Activated CD4-positive, alpha-beta T cell treated with anti-CD3 and anti-CD28 coated beads, Interleukin-2, Interleukin-6, amounts not matched to agents 100 ng/mL and 50 ng/mL, durations not matched to agents 16 hours and 8 hours (primary cell): Measurements from ENCODE around the gene GSC2.
"Not testable (repeated sequence)": the region's sequence is repeated elsewhere in the genome, so short reads cannot be mapped to it uniquely, and the experiment has no call there.

Source experiments
- DNase-seq: peaks from one replicate; pipeline ENCODE4 v3.0.0-alpha.2; 2020

Gene GSC2

DNA sequence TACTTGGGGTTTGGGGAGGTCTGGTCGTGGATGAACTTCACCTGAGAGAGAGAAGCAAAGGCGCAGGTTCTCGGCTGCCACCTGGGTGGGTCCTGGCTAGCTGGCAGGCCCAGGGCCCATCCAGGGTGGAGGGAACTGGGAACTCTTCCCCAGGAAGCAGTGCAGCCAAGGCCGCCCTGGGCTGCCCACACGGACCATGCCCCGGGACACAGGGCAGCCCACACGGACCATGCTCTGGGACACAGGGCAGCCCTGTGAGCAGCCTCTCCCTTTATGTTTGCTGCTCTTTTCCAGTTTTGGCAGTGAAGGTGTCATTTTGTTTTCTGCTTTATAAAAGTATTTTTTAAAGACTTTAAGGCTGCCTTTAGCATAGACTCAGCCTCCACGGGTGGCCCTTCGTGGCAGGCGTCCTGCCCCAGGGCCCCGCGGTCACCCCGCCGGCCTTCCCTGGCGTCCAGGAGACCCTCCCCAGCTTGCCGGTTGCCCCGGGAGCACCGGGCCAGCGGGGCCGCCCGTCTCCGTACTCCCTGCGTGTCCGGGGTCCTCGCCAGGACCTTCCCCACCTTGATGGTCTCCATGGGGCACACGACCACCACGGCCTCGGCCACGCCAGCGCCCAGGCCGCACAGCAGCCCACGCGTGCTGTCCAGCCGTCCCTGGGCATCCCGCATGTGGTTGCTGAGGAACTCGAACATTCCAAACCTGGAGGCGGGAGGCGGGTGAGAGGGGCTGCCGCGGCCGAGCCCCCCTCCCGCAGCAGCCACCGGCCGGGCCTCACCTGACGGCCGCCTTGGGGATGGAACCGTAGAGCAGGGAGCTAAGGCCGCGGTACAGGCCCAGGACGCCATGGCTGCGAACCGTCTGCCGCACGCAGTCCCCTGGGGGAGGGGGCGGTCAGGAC is 27.3 kb upstream of the GSC2 start:
- no peak for DNase-seq

DNA sequence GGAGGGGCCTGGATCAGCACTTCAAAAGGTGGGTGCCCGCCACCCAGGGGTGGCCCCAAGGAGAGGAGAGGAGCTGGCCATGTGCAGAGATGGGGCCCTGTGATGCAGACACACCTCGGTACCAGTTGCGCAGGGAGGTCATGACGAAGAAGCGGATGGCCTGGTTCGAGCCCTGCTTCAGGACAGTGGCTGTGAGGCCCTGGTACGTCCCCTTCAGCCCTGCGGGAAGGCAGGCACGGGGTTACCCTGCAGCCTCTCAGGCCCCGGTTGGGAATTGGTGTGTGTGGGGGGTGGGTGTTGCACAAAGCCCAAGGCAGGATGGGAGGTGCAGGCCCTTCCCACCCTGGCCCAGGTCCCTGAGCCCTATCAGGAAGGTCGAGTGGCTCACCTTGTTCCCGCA is 26.6 kb upstream of the GSC2 start:
- no peak for DNase-seq

DNA sequence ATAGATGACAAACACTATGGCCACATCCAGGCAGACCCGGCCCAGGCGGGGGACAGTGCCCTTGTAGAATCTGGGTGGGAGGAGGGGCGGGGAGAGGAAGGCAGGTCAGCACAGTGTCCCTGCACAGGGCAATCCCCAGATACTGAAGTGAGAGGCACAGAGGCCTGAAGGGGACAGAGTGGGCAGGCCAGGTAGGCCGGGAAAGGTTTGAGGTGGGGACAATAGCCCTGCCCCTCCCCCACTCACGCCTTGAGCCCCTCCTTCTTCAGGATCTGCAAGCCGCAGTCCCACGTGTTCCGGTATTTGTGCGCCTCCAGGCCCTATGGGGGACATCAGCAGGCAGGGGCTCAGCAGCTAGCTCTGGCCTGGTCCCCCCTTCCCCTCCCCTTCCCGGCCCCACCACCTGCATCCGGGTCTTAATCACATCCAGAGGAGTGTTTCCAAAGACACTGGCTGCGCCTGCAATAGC is 26.1 kb upstream of the GSC2 start:
- no peak for DNase-seq

DNA sequence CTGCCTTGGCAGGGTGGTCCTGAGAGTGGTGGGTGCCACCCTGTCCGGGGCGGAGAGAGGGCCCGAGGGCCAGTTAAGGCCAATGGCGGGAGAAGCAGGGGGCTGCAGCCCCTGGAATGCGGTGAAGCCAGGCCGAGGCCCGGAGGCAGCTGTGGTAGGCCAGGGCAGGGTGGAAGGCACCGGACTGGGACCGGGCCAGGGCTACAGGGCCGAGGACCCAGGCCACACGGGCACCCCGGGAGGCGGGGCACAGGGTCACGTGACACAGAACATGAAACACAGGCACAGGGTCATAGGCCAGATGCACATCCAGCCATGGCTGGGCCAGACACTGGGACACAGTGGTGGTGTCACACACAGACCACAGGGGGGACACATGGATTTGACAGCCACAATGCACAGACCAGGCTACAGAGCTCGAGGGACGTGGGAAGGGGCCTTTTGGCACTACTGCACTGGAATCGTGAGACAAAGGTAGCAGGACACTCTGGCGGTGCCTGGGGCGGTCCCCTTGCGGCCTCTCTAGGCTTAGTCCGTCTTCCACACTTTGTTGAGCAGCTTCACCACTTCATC is 25.6 kb upstream of the GSC2 start:
- no peak for DNase-seq

DNA sequence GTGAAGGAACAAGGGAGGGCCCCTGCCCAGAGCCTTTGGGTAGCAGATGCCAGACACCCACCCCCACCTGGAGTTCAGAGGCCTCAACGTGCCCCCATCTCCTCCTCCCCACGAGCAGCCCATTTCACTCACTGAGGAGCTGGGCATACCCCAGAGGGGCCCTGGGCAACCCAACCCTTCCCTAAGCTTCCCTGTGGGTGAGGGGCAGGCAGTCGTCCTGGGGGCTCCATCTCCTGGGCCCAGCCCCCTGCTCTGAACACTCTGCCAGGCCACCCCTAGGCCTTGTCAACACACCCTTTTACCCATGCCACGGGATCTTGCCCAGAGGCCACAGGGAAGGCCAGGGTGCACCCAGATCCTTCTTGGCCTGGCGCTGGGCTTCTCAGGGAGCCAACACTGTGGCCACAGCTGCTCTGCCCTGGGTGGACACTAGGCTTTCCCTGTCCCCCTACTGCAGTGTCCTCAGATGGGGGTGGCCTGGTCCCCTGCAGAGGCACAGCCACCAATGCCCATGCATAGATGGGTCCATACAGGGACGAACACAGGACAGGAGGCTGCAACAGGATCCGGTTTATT is 25.0 kb upstream of the GSC2 start:
- no peak for DNase-seq

DNA sequence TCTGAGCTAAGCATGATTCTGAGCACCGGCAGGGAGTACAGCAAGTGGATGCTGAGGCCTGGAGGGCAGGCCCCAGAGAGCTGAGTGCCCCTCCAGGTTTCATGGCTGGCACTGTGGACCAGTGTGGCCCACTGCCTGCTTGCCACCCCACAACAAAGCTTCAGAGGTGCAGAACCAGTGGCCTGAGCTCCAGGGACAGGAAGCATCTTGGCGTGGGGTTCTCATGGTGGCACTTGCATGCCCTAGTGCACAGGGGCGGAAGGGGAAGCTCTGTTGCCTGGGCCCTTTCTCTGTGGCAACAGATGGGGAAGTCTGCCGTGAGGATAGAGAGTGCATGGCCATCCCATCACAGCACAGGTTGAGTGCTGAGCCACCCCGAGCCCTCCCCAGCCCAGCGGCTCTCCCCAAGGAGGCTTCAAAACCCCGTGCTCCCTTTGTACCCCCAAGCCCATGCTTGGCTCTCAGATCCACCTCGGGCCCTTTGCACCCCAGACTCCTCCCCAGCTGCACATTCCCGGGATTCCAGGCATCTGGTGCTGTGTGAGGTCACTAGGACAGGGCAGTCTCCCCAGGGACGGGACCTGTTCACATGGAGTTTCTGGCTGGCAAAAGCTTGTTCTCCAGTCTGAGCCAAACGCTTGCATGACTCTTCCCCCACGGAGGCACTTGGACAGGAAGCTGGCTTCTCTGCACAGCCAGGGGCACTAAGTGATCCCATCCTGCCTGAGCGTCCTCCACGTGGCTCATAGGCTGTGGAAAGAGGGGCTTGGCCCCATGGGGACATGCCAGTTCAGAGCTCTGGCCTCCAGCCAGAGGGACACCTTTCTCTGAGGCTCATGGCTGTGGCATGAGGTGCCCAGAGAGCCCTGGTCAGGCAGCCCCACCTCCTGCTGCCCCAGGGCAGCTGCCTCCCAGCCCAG is 24.3 kb upstream of the GSC2 start:
- no peak for DNase-seq

DNA sequence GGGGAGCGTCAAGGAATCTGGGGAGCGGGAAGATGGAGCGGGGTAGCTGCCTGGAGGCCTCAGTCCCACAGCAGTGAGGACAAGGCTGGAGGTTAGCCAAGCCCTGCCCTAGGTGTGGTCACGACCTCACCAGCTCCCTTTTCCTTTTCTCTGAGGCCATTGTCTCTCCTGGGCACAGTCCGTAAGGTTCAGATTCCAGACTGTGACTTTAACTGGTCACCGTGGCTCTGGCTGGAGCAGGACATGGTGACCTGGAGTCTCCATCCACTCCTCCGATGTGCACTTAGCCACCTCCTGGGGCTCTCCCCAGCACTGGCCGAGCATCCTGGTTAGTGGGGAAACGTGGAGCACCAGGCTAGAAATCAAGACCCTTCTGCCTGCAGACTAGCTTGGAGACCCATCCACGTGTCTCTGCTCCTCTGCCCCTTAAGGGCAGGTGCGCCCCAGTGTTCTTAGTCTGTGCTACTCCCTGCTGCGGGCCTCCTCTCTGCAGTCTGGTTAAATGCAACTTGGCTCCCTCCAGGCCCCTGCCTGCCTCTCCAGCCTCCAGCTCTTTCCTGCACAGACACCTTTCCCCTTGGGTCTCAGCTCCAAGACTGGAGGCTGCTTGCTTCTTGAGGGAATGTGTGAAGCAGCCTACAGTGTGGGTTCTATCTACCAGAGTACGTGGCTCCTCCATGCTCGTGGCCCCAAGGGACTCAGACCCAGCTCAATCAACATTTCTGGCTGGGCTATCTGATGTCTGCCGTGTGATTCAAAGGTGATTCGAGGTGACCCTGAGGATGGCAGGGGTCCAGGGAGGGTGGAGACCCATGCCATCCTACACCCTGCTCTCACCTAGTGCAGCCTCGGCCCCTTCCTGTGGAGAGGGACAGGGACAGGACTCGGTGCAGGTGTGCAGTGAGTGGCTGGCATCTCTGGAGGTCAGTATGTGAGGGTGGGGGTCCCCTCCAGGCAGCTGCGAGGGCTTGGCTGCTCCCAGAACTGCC is 23.2 kb upstream of the GSC2 start:
- DNase-seq: no peak

DNA sequence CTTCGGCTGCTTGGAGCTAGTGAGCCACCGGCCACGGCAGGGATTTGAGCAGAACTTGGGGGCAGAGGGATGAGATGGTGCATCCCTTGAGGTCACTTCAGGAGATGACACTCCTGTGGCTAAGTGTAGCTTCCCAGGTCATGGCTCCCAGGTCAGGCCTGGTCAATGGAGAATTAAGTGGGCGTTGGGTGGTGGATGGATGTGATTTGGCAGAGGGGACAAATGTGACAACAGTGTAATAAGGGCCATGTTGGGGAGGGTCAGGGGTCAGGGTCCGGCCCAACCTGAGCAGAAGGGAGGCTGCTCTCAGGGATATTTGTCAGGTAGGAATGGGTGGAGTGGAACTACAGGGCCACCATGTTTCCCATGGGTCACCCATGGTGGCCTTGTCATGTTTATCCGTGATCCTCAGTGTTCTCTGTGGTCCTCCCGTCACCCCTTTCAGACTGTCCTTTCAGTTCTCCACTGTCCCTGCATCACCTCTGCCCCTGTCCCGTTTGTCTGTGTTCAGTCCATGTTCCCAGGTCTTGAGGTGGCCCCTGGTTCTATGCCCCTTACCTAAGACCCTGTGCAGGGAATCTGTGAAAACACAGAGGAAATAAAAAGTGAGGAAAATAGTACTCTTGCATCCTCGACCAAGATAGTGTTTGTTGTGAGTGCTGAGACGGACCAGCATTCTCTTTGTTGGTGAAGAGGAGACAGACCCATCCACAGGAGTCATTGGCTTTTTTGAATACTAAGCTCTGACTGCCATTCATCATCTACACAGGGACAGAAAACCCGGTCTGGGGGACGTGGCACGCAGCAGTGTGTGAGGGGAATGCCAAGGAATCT is 22.3 kb upstream of the GSC2 start:
- no peak for DNase-seq

DNA sequence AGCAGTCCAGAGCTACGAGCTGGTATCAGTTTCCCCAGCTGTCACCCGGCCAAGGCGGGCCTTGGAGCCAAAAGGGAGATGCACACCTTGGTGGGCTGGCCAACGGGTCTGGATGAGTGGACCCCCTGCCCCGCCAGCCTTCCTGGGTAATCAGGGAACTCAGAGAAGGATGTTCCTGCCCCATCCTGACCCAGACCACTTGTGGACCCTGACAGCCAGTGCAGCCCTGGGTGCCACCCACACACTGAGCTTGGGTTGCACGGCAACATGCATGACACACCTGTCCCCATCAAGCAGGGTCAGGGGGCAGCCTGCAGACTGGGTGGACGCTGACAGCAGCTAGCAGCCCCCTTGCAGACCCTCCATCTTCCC is 19.8 kb upstream of the GSC2 start:
- no peak for DNase-seq

DNA sequence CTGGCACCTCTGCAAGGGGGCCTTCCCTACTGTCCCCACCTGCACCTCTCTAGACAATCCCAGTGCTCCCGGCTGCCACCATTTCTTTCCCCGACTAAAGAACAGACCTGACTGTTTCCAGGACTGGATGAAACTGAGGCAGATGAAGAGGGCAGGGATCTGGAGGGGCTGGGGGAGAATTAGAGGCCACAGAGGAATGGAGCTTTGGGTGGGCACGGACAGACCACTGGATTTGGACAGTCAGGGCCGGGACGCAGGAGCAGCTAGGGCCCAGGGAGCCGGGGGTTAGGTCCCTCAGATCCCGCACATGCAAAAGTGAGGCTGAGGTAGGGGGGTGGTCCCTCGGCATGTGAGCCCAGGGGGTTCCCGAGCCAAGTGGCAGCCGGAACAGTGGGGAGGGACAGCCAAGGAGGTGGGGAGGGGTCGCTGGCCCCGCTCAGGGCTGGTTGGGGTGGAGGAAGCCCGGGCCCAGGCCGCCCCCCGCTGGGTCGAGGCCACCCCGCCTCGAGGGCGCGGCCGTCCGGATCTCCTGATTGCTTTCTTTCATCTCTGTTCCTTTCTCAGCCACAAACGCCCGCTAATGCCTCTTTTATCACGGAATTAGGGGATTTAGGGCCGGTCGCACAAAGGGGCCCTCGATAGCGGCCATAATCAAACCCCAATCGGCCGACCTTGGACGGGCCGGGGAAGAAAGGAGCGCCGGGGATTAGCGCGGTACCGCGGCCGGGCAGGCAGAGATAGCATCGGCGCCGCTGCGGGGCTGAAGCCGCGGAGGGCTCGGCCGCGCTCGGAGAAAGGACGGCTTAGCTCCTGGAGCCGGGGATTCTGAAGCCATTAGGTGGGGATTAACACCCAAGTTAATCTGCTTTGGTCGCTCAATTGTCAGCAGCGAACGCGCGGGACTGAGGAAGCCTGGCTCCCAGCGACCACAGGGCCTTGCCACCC is 19.2 kb upstream of the GSC2 start:
- no peak for DNase-seq

DNA sequence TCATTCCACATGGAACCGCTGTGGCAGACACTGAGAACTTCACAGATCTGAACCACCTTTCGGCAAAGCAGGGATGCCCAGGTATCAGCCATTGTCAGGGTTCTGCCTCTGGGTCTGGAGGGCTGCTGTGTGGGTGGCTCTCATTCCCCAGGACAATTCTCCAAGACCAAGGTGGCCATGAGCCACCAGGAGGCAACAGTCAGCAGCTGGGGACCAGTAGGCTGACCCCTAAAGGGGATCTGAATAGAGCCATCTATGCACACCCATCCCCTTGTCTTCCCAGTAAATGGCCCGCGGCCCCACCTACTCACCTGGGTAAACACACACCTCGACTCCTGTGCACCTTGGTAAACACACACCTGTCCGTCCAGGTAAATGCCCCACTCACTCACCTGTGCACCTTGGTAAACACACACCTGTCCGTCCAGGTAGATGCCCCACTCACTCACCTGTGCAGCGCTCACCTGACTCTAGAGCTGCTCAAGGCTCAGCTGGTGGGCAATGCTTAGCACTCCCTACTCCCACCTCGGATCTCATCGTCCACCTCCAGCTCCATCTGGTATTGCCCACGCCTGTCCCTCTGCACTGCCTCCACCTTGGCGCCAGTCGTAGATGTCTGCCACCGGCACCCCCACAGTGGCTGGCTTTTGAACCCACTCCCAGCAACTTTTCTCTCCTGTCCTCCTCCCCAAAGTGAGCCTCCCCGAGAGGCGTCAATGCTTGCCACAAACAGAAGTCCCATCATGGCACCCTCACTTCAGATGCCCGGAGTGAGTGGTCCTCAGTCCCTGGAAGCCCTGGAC is 18.2 kb upstream of the GSC2 start:
- no peak for DNase-seq

DNA sequence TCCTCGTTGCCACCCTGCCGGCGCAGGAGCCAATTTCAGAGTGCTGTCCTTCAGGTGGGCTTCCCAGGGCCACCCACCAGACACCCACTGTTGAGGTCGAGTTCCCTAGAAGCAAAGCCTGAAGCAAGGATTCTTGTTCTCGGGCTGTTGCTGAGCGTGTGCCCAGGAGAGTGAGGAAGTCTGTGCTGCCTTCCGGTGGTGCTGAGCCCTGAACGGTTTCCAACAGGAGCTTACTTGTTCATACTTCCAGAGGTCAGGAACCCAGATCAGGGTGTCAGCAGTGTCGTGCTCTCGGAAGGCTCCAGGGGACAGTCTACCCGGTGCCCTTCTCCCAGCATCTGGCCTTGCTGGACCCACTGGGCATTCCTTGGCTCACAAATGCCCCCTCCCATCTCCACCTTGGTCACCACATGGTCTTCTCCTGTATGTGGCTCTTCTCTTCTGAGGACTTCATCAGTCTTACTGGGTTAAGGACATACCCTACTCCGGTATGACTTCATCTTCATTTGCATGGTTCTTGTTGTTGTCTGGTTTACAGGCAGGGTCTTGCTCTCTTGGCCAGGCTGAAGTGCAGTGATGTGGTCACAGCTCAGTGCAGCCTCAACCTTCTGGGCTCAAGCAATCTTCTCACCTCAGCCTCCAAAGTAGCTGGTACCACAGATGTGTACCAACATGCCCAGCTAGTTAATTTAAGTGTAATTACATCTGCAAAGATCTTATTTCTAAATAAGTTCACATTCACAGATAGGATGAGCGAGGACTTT is 17.2 kb upstream of the GSC2 start:
- no peak for DNase-seq

DNA sequence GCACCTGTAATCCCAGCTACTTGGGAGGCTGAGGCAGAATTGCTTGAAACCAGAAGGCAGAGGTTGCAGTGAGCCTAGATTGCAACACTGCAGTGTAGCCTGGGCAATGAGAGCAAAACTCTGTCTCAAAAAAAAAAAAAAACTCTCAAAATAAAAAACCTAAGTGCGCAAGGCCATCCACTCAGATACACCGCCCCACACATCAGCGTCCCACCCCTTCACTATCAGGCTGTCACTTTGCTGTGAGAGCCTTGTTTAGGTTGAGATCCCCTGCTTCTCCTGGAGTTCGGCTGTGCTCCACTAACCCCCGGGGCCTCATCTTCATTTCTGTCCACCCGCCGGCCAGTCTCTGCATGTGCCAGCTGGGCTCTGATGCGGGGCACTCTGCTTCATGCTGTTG is 16.3 kb upstream of the GSC2 start:
- no peak for DNase-seq

DNA sequence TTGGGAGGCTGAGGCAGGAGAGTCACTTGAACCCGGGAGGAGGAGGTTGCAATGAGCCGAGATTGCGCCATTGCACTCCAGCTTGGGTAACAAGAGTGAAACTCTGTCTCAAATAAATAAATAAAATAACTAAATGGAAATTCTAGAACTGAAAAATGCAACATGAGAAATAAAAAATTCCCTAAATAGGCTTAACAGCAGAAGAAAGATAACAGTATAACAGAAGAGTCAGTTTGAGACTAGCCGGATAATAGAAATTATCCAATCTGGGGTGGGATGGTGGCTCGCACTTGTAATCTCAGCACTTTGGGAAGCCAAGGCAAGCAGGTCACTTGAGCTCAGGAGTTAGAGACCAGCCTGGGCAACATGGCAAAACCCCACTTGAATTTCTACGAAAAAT is 14.3 kb upstream of the GSC2 start:
- DNase-seq: no peak

DNA sequence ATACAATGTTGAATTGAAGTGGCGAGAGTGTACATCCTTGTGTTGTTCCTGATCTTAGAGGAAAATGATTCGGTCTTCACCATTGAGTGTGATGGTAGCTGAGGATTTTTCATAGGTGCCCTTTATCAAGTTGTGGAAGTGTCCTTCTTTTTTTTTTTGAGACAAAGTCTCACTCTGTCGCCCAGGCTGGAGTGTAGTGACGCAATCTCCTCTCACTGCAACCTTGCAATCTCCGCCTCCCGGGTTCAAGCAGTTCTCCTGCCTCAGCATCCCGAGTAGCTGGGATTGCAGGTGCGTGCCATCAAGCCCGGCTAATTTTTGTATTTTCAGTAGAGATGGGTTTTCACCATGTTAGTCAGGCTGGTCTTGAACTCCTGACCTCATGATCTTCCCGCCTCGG is 8.6 kb upstream of the GSC2 start:
- DNase-seq: not testable (repeated sequence)

DNA sequence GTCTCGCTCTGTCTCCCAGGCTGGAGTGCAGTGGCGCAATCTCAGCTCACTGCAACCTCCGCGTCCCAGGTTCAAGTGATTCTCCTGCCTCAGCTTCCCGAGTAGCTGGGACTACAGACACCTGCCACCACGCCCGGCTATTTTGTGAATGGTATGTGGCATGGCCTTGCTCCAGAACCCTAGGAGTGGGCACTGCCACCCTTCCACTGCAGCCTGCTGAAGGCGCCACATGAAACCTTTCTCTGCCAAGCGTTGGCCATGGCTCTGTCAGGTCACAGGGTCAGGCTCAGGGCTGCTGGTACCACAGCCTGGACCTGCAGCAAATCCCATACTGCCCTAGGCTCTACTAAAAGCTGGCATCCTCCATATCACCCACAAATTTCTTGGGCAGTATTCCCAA is 6.0 kb upstream of the GSC2 start:
- not testable (repeated sequence) for DNase-seq

DNA sequence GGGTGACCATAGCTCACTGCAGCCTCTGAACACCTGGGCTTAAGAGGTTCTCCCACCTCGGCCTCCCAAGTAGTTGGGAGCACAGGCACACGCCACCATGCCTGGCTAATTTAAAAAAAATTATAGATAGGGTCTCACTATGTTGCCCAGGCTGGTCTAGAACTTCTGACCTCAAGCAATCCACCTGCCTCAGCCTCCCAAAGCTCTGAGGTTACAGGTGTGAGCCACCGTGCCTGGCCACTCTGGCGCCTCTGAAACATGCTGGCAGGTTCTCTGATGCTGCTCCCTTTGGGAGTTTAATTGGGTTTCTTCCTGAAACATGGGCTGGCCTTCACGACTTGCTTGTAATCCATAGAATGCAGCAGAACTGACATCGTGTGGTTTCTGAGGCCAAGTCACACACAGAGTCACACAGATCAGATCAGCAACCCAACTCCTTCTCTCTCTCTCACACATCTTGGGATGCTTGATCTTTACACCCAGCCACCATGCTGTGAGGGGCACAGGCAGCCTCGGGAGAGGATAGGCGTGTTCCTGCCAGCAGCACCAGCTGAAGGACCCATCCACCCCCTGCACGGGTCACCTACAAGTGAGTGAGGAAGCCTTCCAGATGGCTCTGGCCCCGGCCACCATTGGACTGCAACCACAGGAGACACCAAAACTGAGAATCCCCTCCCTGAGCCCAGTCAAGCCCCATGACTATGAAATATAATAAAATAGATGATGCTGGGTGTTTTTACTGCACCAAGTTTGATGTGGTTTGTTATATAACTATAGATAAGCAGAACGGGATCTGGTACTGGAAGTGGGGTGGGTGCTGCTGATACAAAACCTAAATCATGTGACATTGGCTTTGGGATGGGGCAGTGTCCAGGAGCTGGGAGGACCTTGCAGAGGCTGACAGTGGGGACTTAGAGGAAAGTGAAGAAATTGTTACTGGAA is 3.1 kb upstream of the GSC2 start:
- DNase-seq: no peak
